GM13977 (cell line): ENCODE data around the gene NAGPA.
A peak's percentile ranks its signal among the peaks of the same experiment; 100 is the strongest.

ENCODE experiments used
- DNase-seq: peaks from one replicate; pipeline ENCODE4 v3.0.0; 2012; ENCODE audit warnings: low spot score
- in situ Hi-C: fragments of 300-500 bp; cut with MboI; formaldehyde crosslinking; loops from one replicate; pipeline ENCODE4 v1.12.0; 2022; ENCODE audit warnings: low sequenced_read_pairs, low pct_unique_long_range_greater_than_20kb, mixed read lengths, inconsistent platforms; ENCODE audit not compliant: unreplicated experiment
- TF ChIP-seq, protein P1 (sequence below): IDR thresholded peaks from 2 replicates; pipeline ENCODE4 v1.5.1; 2012; ENCODE audit warnings: mild to moderate bottlenecking, control low read depth; ENCODE audit not compliant: insufficient read depth; ENCODE audit errors: extremely low read depth, missing control alignments

NAGPA gene

DNA sequence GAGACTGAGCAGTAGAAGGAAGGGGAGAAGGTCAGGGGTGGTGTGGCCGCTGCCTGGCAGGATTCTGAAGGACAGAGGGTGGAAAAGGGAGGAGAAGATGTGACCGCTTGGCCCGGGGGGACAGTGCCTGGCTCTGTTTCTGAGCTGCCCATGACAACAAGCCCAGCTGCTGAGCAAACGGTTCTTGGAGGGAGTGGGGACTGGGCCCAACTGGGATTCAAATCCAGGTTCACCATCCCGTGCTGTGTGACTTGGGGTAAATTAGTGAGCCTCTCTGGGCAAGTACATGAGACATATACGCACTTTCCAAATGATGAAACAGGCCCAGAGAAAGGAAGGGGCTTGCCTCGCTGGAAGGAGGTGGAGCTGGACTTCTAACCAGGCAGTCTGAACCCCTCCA is 52.3 kb downstream of the NAGPA start:
- no peak for DNase-seq
- TF ChIP-seq, protein P1, sequence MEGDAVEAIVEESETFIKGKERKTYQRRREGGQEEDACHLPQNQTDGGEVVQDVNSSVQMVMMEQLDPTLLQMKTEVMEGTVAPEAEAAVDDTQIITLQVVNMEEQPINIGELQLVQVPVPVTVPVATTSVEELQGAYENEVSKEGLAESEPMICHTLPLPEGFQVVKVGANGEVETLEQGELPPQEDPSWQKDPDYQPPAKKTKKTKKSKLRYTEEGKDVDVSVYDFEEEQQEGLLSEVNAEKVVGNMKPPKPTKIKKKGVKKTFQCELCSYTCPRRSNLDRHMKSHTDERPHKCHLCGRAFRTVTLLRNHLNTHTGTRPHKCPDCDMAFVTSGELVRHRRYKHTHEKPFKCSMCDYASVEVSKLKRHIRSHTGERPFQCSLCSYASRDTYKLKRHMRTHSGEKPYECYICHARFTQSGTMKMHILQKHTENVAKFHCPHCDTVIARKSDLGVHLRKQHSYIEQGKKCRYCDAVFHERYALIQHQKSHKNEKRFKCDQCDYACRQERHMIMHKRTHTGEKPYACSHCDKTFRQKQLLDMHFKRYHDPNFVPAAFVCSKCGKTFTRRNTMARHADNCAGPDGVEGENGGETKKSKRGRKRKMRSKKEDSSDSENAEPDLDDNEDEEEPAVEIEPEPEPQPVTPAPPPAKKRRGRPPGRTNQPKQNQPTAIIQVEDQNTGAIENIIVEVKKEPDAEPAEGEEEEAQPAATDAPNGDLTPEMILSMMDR = no peak
- in situ Hi-C loops = no loop called here

DNA sequence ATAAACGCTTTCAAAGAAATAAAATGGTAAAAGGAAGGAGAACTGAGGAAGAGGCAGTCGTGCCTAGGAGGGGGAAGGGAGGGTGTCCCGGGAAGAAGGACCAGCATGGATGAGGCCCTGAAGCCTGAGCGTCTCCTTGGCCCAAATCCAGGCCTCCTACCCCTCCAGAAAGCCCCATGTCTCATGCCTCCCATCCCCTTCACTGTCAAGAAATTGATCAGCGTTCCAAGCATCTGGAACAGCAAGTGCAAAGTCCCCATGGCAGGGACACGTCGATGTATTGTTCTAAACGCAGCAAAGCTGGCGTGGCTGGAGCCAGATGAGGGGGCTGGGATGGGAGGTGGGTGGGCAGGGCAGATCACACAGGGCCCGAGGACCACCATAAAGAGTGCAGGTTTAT is 53.0 kb downstream of the NAGPA start:
- in situ Hi-C loops = no loop called here

DNA sequence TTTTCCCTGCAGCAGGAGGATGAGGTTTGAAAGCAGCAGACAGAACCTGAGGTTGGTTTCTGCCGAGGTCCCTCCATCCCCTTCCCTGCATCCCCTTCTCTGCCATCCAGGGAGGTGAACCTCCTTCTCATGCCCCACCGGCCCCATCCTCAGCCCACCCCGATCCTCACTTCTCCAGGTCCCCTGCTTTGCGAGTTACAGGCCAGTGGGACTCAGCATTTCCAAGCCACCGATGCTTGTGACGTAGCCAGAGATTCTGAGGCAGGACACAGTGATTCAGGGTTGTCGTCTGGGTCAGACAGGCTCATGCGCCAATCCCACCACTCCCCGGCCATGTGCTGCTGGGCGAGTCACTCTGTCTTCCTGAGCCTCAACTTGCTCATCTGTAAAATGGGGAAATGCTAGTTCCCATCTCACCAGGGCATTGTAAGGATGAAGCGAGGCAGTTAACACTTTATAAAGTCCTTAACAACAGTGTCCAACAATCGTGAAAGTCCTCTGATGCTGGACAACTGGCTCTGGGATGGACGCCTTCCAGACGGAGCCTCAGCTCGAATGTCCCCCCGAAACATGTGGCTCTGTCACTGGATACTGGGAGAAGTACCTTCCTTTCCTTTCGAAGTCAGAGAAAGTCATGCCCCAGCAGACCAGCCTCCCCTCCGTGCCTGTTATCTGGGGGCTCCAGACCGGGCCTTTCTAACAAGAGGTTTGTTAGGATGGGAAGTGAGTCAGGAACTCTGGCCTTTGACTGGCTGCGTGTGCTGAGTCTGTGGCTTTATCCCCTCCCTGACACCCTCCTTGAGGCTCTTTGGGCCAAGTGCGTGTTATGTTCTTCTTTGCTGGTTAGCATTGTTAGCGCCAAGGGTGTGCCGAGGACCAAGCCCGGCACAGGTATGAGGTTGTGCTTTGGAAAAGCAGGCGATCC is 53.7 kb downstream of the NAGPA start:
- TF ChIP-seq, protein P1 = no peak
- no peak for DNase-seq
- in situ Hi-C loops = no loop called here

More for the DNA sequence above, 53.0 kb downstream of the NAGPA start:
- TF ChIP-seq, protein P1 = no peak
- no peak for DNase-seq

DNA sequence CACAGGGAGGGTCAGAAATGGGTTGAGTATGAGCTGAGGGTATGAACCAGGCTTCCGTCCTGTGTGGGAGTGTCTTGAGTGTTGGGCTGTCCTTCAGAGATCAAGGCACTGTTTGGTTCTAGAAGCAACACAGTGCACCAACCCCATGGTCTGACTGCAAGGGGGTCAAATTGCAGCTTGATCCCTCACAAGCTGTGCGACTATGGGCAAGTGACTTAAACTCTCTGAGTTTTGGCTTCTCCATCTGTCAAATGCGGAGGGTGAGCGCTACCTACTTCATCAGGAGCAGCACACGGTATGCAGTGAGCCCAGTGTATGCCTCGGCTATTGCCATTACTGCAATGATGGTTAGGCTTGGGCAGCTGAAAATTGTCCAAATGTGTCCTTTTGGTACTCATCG is 54.6 kb downstream of the NAGPA start:
- TF ChIP-seq, protein P1 = no peak
- in situ Hi-C loops = no loop called here
- no peak for DNase-seq

DNA sequence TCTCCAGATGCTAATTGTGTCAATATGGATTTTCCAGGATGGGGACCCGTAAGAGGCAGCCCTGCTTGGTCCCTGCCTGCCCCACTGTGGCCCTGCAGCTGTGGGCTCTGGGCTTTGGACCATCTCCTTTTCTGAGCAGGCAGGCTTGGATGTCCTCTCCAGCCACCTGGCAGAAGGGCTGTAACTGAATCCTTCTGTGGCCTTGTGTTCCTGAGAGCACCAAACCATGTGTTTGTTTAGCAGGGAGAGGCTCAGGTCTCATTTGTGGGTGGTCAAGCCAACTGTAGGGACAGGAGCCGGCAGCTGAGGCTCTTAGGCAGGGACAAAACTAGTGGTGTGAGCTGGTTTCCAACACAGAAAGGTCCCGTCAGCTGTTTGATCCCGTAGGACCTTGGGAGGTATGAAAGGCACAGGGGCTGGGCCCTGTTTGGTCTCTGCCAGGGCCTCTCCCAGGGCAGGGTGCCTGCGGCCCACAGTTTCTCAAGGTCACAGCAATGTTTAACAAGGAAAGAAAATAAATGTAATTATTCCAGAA is 57.1 kb downstream of the NAGPA start:
- no peak for DNase-seq
- TF ChIP-seq, protein P1 = no peak
- in situ Hi-C loops = no loop called here

DNA sequence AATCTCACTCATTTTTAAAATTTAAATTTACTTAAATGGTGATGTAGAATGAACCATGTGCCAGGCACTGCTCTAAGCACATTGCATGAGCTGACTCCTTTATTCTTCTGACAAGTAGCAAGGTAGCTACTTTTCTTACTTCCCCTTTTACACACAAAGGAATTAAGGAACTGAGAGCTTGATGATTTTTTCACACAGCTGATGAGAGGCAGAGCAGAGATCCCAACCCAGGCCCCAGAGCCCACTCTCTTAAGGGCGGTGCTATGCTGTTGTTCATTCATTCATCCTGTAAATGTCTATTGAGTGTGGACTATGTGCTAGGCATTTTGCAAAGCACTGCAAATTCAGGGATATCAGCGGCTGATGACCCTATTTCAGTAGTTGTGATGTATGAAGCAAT is 57.7 kb downstream of the NAGPA start:
- TF ChIP-seq, protein P1 = no peak
- DNase-seq = peak; percentile 89
- in situ Hi-C loops = no loop called here
